ENCODE data around the gene FLNA.

- TF ChIP-seq POLR2A (IDR thresholded peaks at IDR 0.05) = no peak
- TF ChIP-seq CTCF (IDR thresholded peaks at IDR 0.05) = no peak
These were observed 45.8 kb downstream of the FLNA start for GRCh38 chrX:154328646-154329045.

All from testis (tissue), 2 donors.